ENCODE data around the gene PKNOX2. TPM values are rescaled to one million over a fixed set of nuclear protein-coding genes. Genes with fewer than 3 reads are reported as not detected.
"Not testable (repeated sequence)": the region's sequence is repeated elsewhere in the genome, so short reads cannot be mapped to it uniquely, and the experiment has no call there.

Gene PKNOX2
- total RNA-seq, 1 donor from 2014 or later = 2.6 TPM

DNA sequence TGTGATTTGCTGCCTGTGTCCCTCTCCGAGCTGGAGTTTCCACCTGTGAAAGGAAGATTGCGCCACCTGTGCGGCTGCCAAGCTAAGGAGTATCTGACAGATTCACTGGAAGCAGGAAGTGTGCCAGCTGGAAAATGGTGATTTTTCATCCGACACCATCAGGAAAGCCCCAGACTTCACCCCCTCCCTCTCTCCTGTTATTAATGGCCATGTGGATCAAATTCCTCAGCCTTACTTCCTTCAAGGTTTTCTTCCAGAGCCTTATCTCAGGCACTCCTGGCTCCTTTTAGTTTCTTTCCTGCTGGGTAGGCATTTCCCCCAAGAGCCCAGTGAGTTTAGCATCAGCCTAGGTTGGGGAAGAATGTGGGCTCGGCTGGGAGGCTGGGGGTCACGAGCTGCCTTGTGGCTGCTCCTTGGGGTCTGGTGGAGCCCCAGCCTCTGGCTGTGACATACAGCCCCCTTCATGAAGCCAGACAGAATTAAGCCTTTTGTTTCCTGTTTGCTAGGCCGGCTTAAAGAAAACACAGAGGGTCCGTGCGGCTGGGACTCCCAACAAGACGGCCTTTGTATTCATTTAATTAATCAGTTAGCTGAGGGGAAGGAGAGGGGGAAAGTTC is 37.1 kb downstream of the PKNOX2 start:
- DNase-seq (ENCODE audit: low spot score) = no peak

DNA sequence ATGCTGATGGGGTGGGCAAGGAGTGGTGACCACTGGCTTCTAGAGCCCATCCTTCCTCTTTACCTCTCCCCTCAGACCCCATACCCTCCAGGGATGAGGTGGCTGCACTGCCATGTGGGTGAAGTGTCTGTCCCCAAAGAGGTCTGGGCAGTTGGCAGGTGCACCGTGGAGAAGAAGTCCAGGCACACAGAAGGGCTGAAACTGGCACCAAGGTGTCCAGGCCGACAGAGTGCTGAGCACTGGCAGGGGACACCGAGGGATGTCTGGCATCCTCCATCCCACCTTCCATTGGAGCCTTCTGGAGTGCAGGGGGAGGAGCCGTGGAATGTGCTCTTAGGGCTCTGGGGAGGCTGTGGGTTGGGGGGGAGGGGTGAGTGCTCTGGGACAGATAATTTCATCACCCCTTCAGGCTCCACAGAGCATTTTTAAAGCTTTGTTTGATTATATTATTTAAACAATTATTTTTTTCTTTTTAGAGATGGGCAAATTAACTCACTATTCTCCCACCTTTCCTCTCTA is 37.9 kb downstream of the PKNOX2 start:
- DNase-seq (ENCODE audit: low spot score) = no peak

- no peak for DNase-seq (ENCODE audit: low spot score)
Observed at GRCh38 chr11:125202977-125203376, 38.4 kb downstream of the PKNOX2 start.

- no peak for DNase-seq (ENCODE audit: low spot score)
Observed at GRCh38 chr11:125207866-125208425, 43.4 kb downstream of the PKNOX2 start.

DNA sequence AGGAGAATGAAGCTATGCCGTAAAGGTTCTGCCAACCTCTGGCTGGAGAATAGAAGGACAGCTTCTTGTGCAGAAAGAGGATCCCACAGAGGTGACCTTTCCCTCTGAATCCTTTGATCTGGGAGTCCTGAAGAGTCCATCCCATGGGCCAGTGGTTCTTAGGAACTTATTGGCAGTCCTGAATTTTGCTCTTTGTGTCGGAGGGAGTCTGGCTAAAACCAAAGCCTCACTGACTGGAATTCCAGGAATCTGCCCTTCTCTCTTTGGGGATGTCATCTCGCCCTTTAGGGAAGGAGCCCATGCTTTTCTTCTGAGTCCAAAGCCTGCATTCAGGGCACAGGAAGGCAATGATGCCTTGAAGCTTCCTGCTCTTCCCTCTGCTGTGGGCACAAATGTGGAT is 45.5 kb downstream of the PKNOX2 start:
- DNase-seq (ENCODE audit: low spot score) = no peak

- DNase-seq (ENCODE audit: low spot score) = no peak
Observed at GRCh38 chr11:125211191-125211947, 46.8 kb downstream of the PKNOX2 start.

- no peak for DNase-seq (ENCODE audit: low spot score)
Observed at GRCh38 chr11:125211948-125212340, 47.4 kb downstream of the PKNOX2 start.

DNA sequence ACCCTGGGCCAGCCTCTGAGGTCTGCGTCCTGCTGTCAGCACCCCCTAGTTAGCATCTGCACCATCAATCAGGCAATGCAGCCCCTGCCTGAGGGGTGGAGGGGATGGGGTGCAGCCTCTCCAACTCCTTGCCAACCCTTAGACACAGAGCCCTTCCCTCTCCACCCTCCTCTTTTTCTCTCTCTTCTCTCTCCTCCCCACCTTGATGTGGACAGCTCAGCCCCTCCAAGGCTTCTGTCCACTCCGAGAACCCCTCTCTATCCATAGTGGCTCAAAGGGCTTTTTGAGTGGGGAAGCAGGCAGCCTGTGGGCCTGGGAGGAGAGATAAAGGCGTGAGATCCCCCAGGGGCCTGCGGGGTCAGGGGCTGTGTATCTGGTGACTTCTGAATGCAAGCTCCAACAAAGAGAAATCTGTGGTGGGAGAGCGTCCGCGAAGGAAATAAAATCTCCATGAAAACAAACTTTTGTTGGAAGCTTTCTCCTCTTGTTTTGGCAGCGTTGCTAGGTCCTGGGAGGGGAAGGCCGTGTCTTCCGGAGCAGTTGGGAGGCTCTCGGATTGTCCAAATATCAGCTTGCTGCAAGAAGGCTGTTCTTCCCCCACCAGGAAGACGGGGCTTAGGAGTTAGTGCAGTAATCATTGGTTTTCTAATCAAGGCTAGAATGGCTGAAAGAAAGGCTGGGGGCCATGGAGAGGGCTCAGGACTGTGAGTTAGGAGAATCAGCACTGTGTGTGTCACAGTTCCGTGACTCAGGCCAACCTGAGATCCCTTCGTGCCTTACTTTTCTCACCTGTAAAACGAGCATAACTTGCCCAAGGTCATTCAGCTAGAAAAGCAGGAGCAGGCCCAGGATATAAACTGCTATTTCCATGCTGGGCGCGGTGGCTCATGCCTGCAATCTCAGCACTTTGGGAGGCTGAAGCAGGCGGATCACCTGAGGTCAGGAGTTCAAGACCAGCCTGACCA is 50.3 kb downstream of the PKNOX2 start:
- no peak for DNase-seq (ENCODE audit: low spot score)

GRCh38 chr11:125215976-125216375 is 51.4 kb downstream of the PKNOX2 start:
- DNase-seq (ENCODE audit: low spot score) = no peak

GRCh38 chr11:125218336-125218735 is 53.8 kb downstream of the PKNOX2 start:
- no peak for DNase-seq (ENCODE audit: low spot score)

- no peak for DNase-seq (ENCODE audit: low spot score)
Observed at GRCh38 chr11:125221461-125221860, 56.9 kb downstream of the PKNOX2 start.

GRCh38 chr11:125222494-125222893 is 57.9 kb downstream of the PKNOX2 start:
- no peak for DNase-seq (ENCODE audit: low spot score)

DNA sequence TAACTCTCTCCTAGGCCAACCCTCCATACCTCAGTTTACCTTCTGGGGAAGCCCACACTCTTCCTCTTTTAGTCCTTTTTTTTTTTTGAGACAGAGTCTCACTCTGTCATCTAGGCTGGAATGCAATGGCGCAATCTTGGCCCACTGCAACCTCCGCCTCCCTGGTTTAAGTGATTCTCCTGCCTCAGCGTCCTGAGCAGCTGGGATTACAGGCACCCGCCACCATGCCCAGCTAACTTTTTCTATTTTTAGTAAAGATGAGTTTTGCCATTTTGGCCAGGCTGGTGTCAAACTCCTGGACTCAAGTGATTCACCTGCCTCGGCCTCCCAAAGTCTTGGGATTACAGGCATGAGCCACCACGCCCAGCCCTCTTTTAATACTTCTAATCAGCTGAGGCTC is 58.6 kb downstream of the PKNOX2 start:
- not testable (repeated sequence) for DNase-seq (ENCODE audit: low spot score)

DNA sequence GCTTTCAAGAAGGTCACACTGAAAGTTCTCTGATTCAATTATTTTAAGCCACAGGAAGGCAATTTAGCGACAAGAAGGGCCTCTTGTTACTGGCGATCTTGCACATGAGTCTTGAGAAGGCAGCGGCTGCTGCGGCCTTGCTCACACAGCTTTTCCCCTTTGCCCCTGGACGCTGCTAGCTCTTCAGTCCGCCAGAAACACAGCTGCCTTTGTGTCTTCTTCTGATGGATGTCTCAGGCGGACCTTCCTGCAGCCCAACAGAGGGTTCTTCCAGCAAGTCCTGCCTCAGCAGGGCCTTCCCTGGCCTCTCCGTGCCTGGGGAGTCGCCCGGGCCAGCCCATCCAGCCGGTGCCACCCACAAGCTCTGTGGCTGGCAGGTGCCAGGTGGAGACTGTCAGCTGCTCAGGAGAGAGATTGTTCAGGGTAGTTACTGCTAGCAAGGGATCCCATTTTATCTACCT is 59.4 kb downstream of the PKNOX2 start:
- no peak for DNase-seq (ENCODE audit: low spot score)

GRCh38 chr11:125224391-125225021 is 60.0 kb downstream of the PKNOX2 start:
- no peak for DNase-seq (ENCODE audit: low spot score)

DNA sequence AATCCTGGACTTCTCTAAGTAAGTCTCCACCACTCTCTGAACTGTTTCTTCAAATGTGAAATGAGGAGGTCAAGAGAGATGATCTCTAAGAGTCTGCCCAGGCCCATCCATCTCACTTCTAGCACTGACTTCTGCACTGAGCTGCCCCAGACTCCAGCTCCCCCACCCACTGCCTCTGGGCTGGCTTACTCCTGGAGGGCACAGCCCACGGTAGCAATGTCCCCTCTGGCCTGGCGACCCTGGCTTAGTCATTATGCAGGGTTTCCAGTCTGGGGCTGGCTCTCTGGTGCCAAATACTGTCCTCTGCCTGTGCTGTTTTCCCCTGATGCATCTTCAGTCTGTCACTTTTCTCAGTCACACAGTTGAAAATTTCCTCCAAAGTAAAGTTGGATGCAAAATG is 60.9 kb downstream of the PKNOX2 start:
- no peak for DNase-seq (ENCODE audit: low spot score)

DNA sequence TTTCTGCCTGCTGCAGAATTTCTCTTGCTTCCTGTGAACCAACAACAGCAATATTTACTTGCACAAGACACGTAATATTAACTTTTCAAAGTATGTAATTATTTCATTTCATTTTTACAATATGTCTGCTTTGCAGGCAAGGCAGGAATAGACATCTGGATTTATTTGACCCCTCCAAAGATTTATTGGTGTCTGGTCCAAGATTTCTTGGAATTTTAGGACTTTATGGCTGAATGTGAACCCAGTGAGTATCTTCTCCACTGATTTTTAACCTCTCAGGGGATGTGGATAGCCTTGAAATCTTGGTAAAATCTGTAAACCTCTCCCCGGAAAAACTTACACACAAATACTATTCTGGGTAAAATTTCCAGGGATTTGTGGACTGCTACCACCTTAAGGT is 61.5 kb downstream of the PKNOX2 start:
- no peak for DNase-seq (ENCODE audit: low spot score)

DNA sequence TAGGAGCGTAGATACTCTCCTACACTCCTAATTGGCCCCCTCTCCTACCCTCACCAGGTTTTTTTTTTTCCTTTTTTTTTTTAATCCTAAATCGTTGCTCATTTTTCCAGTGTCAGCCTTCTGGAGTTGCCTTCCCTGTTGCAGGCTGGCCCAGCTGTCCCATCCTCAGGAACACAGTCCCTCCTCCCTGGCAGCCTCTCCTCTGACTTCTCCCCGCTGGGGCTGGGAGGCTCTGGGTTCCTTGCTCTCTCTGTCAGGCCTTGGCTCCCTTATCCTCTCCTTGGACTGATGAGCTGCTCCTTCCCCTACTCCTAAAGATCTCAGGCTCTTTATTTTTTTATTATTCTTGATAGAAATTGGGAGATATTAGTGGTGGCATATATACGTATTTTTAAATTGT is 62.2 kb downstream of the PKNOX2 start:
- no peak for DNase-seq (ENCODE audit: low spot score)

GRCh38 chr11:125227151-125227550 is 62.6 kb downstream of the PKNOX2 start:
- no peak for DNase-seq (ENCODE audit: low spot score)

DNA sequence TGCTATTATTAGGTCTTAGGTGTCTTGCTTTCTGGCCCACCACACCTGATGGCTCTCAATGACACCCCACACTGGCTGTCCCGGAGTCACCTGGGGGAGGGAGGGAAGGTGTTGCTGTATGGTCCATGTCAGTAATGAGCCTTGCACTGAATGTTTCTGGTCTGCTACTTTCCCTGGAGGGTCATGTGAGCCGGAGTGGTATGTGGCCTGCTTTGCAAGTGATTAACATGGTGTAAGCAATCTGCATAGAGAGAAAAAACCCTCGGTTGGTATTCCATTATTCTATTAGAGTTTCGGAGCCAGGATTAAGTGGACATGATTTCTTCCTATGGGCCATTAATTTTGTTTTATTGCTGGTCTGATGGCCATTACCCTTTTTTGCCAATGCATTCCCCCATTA is 63.9 kb downstream of the PKNOX2 start:
- DNase-seq (ENCODE audit: low spot score) = no peak

GRCh38 chr11:125228993-125229392 is 64.4 kb downstream of the PKNOX2 start:
- no peak for DNase-seq (ENCODE audit: low spot score)
